Stomach (tissue), 4 donors: ENCODE data around the gene TKTL2.

Experiments used
- POLR2A ChIP-seq, 4 donors: fragments of 450-650 bp; IDR thresholded peaks; one replicate each; pipeline ENCODE4 v1.6.1; 2016; ENCODE audit warnings: antibody characterized with exemption in 4 of 4, control low read depth in 2 of 4, mild to moderate bottlenecking in 1 of 4, moderate library complexity in 1 of 4
- POLR2AphosphoS5 ChIP-seq, 3 donors: sonication (generic); formaldehyde crosslinking; IDR thresholded peaks; one replicate each; pipeline ENCODE4 v1.6.1; 2016; ENCODE audit warnings: antibody characterized with exemption in 3 of 3
- TF ChIP-seq, protein P1 (sequence below), 7 experiments: fragments of 450-650 bp in 4 of 7; fragments of 200-600 bp in 3 of 7; sonication (generic) in 3 of 7; IDR thresholded peaks; one replicate each; pipeline ENCODE4 v1.5.1; 2016 to 2019; ENCODE audit warnings: antibody characterized with exemption in 7 of 7, control low read depth in 2 of 7, mild to moderate bottlenecking in 1 of 7

DNA sequence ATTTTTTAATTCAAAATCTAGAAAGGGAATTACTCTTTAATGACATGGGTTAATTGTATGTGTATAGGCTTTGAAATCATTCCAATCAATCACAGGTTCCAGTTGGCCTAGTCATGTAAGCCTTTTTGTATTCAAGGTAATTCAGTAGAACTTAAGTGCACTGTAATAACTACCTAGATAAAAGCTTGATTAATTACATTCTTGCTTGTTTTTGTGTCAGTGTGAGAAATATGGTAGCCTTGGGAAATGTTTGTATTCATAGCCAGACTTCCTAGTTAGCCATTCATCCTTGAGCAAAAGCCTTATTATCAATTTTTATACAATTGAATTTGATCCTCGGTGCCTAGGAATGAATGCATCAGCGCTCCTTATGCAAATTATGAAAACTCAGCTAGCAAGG, 33.5 kb downstream of the TKTL2 start:
- TF ChIP-seq POLR2AphosphoS5 (IDR thresholded peaks at IDR 0.05), result no peak
- no peak for TF ChIP-seq POLR2A (IDR thresholded peaks at IDR 0.05)
- TF ChIP-seq, protein P1, sequence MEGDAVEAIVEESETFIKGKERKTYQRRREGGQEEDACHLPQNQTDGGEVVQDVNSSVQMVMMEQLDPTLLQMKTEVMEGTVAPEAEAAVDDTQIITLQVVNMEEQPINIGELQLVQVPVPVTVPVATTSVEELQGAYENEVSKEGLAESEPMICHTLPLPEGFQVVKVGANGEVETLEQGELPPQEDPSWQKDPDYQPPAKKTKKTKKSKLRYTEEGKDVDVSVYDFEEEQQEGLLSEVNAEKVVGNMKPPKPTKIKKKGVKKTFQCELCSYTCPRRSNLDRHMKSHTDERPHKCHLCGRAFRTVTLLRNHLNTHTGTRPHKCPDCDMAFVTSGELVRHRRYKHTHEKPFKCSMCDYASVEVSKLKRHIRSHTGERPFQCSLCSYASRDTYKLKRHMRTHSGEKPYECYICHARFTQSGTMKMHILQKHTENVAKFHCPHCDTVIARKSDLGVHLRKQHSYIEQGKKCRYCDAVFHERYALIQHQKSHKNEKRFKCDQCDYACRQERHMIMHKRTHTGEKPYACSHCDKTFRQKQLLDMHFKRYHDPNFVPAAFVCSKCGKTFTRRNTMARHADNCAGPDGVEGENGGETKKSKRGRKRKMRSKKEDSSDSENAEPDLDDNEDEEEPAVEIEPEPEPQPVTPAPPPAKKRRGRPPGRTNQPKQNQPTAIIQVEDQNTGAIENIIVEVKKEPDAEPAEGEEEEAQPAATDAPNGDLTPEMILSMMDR (IDR thresholded peaks at IDR 0.05), result no peak
